Measurements from ENCODE around the gene KDM4B. TPM values are rescaled to one million over a fixed set of nuclear protein-coding genes. Genes with fewer than 3 reads are reported as not detected.
"Not testable (repeated sequence)": the region's sequence is repeated elsewhere in the genome, so short reads cannot be mapped to it uniquely, and the experiment has no call there.

Gene KDM4B
- total and polyA plus RNA-seq, 9 of the 15 experiments (the other 6 are each of a cell fraction or from before 2014, with no cell fraction given) = 0.21 to 29.9 (median 7.3) TPM

DNA sequence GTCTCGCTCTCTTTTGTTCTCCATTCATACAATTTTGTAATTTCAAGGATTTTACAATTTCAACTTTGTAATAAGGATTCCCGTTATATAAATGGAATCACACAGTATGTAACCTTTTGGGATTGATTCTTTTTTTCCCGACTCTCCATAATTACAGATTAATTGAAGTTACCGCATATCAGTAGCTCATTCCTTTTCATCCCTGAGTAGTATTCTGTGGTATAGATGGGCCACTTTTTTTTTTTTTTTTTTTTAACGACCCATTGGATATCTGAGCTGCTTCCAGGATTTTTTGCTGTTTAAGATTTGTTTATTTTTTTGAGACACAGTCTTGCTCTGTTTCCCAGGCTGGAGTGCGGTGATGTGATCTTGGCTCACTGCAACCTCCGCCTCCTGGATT is 31.9 kb upstream of the KDM4B start (continued):
- TF ChIP-seq, protein P1, sequence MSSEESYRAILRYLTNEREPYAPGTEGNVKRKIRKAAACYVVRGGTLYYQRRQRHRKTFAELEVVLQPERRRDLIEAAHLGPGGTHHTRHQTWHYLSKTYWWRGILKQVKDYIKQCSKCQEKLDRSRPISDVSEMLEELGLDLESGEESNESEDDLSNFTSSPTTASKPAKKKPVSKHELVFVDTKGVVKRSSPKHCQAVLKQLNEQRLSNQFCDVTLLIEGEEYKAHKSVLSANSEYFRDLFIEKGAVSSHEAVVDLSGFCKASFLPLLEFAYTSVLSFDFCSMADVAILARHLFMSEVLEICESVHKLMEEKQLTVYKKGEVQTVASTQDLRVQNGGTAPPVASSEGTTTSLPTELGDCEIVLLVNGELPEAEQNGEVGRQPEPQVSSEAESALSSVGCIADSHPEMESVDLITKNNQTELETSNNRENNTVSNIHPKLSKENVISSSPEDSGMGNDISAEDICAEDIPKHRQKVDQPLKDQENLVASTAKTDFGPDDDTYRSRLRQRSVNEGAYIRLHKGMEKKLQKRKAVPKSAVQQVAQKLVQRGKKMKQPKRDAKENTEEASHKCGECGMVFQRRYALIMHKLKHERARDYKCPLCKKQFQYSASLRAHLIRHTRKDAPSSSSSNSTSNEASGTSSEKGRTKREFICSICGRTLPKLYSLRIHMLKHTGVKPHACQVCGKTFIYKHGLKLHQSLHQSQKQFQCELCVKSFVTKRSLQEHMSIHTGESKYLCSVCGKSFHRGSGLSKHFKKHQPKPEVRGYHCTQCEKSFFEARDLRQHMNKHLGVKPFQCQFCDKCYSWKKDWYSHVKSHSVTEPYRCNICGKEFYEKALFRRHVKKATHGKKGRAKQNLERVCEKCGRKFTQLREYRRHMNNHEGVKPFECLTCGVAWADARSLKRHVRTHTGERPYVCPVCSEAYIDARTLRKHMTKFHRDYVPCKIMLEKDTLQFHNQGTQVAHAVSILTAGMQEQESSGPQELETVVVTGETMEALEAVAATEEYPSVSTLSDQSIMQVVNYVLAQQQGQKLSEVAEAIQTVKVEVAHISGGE (CRISPR knock-in tag; IDR thresholded peaks at IDR 0.05) = no peak
- TF ChIP-seq, protein P2, sequence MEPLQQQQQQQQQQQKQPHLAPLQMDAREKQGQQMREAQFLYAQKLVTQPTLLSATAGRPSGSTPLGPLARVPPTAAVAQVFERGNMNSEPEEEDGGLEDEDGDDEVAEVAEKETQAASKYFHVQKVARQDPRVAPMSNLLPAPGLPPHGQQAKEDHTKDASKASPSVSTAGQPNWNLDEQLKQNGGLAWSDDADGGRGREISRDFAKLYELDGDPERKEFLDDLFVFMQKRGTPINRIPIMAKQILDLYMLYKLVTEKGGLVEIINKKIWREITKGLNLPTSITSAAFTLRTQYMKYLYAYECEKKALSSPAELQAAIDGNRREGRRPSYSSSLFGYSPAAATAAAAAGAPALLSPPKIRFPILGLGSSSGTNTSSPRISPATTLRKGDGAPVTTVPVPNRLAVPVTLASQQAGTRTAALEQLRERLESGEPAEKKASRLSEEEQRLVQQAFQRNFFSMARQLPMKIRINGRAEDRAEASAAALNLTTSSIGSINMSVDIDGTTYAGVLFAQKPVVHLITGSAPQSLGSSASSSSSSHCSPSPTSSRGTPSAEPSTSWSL (CRISPR knock-in tag; IDR thresholded peaks at IDR 0.05; ENCODE audit: borderline replicate concordance) = no peak
- no peak for TF ChIP-seq ETV5 (CRISPR knock-in tag; IDR thresholded peaks at IDR 0.05; ENCODE audit: low read depth)
- TF ChIP-seq GTF2E2 (tag; IDR thresholded peaks at IDR 0.05) = no peak
- no peak for TF ChIP-seq ZC3H4 (CRISPR knock-in tag; IDR thresholded peaks at IDR 0.05; ENCODE audit: borderline replicate concordance)

DNA sequence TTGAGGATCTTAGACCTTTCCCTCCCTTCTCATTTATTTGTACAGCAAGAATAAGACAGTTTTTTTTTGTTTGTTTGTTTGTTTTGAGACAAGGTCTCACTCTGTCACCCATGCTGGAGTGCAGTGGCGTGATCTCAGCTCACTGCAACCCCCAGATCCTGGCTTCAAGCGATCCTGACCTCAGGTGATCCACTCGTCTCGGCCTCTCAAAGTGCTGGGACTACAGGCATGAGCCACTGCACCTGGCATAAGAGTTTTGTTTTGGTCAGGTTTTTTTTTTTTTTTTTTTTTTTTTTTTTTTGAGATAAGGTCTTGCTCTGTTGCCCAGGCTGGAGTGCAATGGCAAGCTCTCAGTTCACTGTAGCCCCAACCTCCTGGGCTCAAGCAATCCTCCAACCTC is 30.5 kb upstream of the KDM4B start:
- intact Hi-C loops (cut with micrococcal nuclease) = not testable (repeated sequence)

More for the DNA sequence above, 30.5 kb upstream of the KDM4B start:
- H2AFZ ChIP-seq (ENCODE audit: low read depth, low read length); H3K9ac ChIP-seq (ENCODE audit: insufficient read depth in 1 of 2, low read depth in 2 of 2, low read length in 2 of 2); H3K9me3 ChIP-seq (replicated peaks; ENCODE audit: control insufficient read depth, insufficient read depth, low read depth, low read length); FAIRE-seq; H3K4me2 ChIP-seq (ENCODE audit: insufficient read depth, low read length); in situ Hi-C loops (cut with MboI); ATAC-seq; H3K79me2 ChIP-seq (ENCODE audit: control insufficient read depth, insufficient read depth, low read length); H3K27me3 ChIP-seq (ENCODE audit: control insufficient read depth in 2 of 2, insufficient read depth in 2 of 2, low read length in 2 of 2); BruUV-seq (replicated peaks); H3K27ac ChIP-seq (ENCODE audit: extremely low read depth, low read depth, low read length); CTCF ChIA-PET (ENCODE audit: low intra/inter-chr PET ratio); DNase-seq (ENCODE audit: extremely low read depth in 1 of 4, low spot score in 3 of 4); H3K4me1 ChIP-seq (replicated peaks in 1 of 2; ENCODE audit: control insufficient read depth in 2 of 2, insufficient read depth in 2 of 2, low read length in 2 of 2); H3K4me3 ChIP-seq; H4K20me1 ChIP-seq (replicated peaks; ENCODE audit: control insufficient read depth, insufficient read depth, low read length); H3K9me1 ChIP-seq (ENCODE audit: control insufficient read depth, insufficient read depth, low read length): not testable (repeated sequence)
- H3K36me3 ChIP-seq (ENCODE audit: control insufficient read depth, insufficient read depth, low read length) = peaks cover 83% of the 10 kb centered on the region; the same call in 2 of the 3 replicates
- POLR2A ChIA-PET = interaction anchor here (0.7 to 1.4 kb wide), 3 partner anchors 9 to 30 kb away, joined by 3 read pairs; partner anchors contain the start of gene KDM4B
- WGBS (ENCODE audit: insufficient coverage, low coverage, missing lambda C conversion rate) = 100% methylated on average over 4 of the region's 4 CpGs
